ENCODE data around the gene PRR4. TPM values are rescaled to one million over a fixed set of nuclear protein-coding genes. Genes with fewer than 3 reads are reported as not detected.

The PRR4 gene, protein sequence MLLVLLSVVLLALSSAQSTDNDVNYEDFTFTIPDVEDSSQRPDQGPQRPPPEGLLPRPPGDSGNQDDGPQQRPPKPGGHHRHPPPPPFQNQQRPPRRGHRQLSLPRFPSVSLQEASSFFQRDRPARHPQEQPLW
- total RNA-seq (2022; extraction: Qiagen RNA extraction; ENCODE audit: low read depth) = 1.6 to 3.5 TPM (median 3.1 TPM) in 5 replicates

GRCh38 chr12:10849425-10849878 lies at the start of gene PRR4:
TSS of gene PRR4 (minus strand) at chr12:10849475. CDS start at chr12:10849437, 38 bp downstream.

DNA sequence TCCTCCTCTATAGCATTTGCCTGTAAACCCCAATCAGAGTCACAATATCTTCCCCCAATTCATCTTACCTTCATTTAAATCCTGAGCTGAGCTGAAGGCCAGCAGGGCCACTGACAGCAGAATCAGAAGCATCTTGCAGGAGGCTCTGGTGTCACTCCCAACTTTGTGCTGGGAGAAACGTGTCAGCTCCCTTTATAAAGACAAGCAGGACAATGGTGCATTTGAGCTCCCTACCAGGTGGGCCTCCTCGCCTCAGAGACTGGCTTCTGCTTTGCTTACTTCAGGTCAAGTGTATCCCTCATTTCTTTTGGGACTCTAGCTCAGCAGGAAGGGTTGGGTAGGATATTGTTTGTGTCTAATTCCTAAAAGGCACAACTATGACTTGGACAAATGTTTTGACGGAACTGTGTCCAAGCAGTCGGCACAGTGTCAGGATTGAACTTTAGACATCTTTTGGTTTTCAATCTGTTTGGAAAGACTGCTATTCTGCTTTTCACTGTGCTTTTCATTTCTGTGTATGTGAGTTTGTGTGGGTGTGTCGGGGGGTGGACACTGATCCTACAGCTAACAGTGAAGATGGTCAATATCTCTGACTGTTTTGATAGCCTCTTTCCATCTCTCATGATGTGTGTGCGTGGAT lies 34.9 kb upstream of the PRR4 start, which contains the start of gene PRH1:
Gene PRH1, minus strand, starts transcription at position 170 of the 640 bp plus-strand sequence. Its CDS starts 38 bp downstream, at position 132.

DNA sequence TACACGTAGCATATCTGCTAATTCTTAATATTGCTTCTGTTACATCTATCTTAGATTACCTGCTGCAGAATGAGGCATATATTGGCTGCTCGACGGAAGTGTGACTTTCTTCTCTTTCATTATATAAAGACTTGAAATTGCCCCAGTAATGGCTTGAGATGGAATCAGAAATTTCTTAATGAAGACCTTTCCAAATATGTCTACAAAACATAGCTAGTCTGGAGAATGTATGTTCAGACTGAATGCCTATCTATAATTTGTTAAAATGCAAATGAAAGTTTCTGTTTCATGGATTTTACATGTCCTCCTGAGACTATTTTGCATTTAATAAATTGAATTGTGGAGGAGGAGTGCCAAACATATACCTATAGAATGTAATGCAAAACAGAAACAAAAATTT lies 23.0 kb downstream of the PRR4 start, which contains the start of gene TAS2R10:
Gene TAS2R10, minus strand, starts transcription at position 101 of the 400 bp plus-strand sequence. Its CDS starts 89 bp downstream, at position 12.

DNA sequence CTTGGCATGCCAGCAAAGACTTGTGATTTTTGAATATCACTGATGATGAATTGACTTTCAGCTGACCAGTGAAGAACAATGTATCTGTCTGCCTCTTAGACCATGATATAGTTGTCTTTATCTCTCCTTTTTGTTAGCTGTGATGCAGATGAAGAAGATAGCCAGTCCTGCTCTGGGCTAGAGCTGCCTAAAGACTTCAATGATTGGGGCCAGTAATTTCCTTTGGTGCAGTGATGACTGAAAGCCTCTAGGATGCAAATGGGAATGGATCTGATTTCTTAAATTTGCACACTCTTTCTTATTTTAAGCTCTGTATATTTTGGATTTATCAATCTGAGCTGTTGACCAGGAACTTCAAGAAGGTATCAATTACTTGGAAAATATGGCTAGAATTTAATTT lies 39.2 kb downstream of the PRR4 start, which contains the start of gene TAS2R9:
Gene TAS2R9, minus strand, starts transcription at position 101 of the 400 bp plus-strand sequence. Its CDS starts 93 bp downstream, at position 8.

GRCh38 chr12:10807186-10807585 lies 42.1 kb downstream of the PRR4 start, which contains the start of gene TAS2R8:
TSS of gene TAS2R8 (minus strand) at chr12:10807286. CDS start at chr12:10806980, 306 bp downstream.

GRCh38 chr12:10802587-10802986 lies 46.7 kb downstream of the PRR4 start, which contains the start of gene TAS2R7:
TSS of gene TAS2R7 (minus strand) at chr12:10802627. CDS start at chr12:10802570, 57 bp downstream.

Other genes starting within 250 kb of the PRR4 start
- 48.3 to 56.6 TPM (median 52.1 TPM) in 5 replicates for gene MAGOHB, start 235.9 kb downstream of the PRR4 start, total RNA-seq (2022; extraction: Qiagen RNA extraction; ENCODE audit: low read depth)
- 0.14 to 0.54 TPM (median 0.28 TPM) in 5 replicates for gene STYK1, start 175.4 kb downstream of the PRR4 start, total RNA-seq (2022; extraction: Qiagen RNA extraction; ENCODE audit: low read depth)
- 260 to 283 TPM (median 272 TPM) in 5 replicates for gene YBX3, start 126.2 kb downstream of the PRR4 start, total RNA-seq (2022; extraction: Qiagen RNA extraction; ENCODE audit: low read depth)
- gene TAS2R7, start 46.8 kb downstream of the PRR4 start, total RNA-seq (2022; extraction: Qiagen RNA extraction; ENCODE audit: low read depth) = not detected in 5 replicates
- not detected in 5 replicates for gene TAS2R8, start 42.2 kb downstream of the PRR4 start, total RNA-seq (2022; extraction: Qiagen RNA extraction; ENCODE audit: low read depth)
- gene TAS2R9, start 39.3 kb downstream of the PRR4 start, total RNA-seq (2022; extraction: Qiagen RNA extraction; ENCODE audit: low read depth) = not detected in 5 replicates
- gene TAS2R10, start 23.1 kb downstream of the PRR4 start, total RNA-seq (2022; extraction: Qiagen RNA extraction; ENCODE audit: low read depth) = 0.09 to 0.13 TPM in 2 of 5 replicates, not detected in the others
- gene PRH1, start 34.8 kb upstream of the PRR4 start, total RNA-seq (2022; extraction: Qiagen RNA extraction; ENCODE audit: low read depth) = 1.7 to 4.4 TPM (median 3.3 TPM) in 5 replicates
- gene TAS2R13, start 60.1 kb upstream of the PRR4 start, total RNA-seq (2022; extraction: Qiagen RNA extraction; ENCODE audit: low read depth) = not detected in 5 replicates
- gene PRH2, start 79.8 kb upstream of the PRR4 start, total RNA-seq (2022; extraction: Qiagen RNA extraction; ENCODE audit: low read depth) = 0.37 TPM in 1 of 5 replicates, not detected in the others
- 0.27 to 0.94 TPM (median 0.63 TPM) in 5 replicates for gene TAS2R14, start 89.8 kb upstream of the PRR4 start, total RNA-seq (2022; extraction: Qiagen RNA extraction; ENCODE audit: low read depth)
- 0.09 TPM in 1 of 5 replicates, not detected in the others for gene TAS2R50, start 137.4 kb upstream of the PRR4 start, total RNA-seq (2022; extraction: Qiagen RNA extraction; ENCODE audit: low read depth)
- 0.10 to 0.12 TPM (median 0.11 TPM) in 3 of 5 replicates, not detected in the others for gene TAS2R20, start 148.8 kb upstream of the PRR4 start, total RNA-seq (2022; extraction: Qiagen RNA extraction; ENCODE audit: low read depth)
- 0.09 to 0.25 TPM in 2 of 5 replicates, not detected in the others for gene TAS2R19, start 173.1 kb upstream of the PRR4 start, total RNA-seq (2022; extraction: Qiagen RNA extraction; ENCODE audit: low read depth)
- 0.09 to 0.22 TPM (median 0.16 TPM) in 4 of 5 replicates, not detected in the other for gene TAS2R31, start 181.9 kb upstream of the PRR4 start, total RNA-seq (2022; extraction: Qiagen RNA extraction; ENCODE audit: low read depth)
- gene TAS2R46, start 212.8 kb upstream of the PRR4 start, total RNA-seq (2022; extraction: Qiagen RNA extraction; ENCODE audit: low read depth) = 0.11 TPM in 1 of 5 replicates, not detected in the others
- gene TAS2R43, start 242.8 kb upstream of the PRR4 start, total RNA-seq (2022; extraction: Qiagen RNA extraction; ENCODE audit: low read depth) = not detected in 5 replicates